ENCODE data around the gene ZNF438. TPM values are rescaled to one million over a fixed set of nuclear protein-coding genes. Genes with fewer than 3 reads are reported as not detected.

The ZNF438 gene
- total and polyA plus RNA-seq, 2 of the 4 experiments (the other 2 are of a cell fraction), result 1.8 to 2.9 TPM

- BruUV-seq (replicated peaks), result no TSS peak
- dilution Hi-C loops (cut with HindIII; ENCODE audit: low sequenced_read_pairs, unreplicated experiment), result no loop called here
- H3K4me1 ChIP-seq (ENCODE audit: control insufficient read depth, insufficient read depth, low read length), result peaks cover 14% of the 10 kb centered on the region
Measured at GRCh38 chr10:31031205-31031557, 484 bp downstream of the ZNF438 start.

More at GRCh38 chr10:31031205-31031557, 484 bp downstream of the ZNF438 start:
- H3K27me3 ChIP-seq (ENCODE audit: control insufficient read depth, insufficient read depth, low read length), result no peaks in the 10 kb centered on the region
- peak overlapping the region; percentile 95 for H2AK5ac ChIP-seq (ENCODE audit: low read depth, low read length)
- H3K4ac ChIP-seq (ENCODE audit: low read depth, low read length), result peak overlapping the region; percentile 98
- no peak for TF ChIP-seq NFE2L2 (IDR thresholded peaks at IDR 0.05; ENCODE audit: low read depth, low read length)
- TF ChIP-seq CEBPB (IDR thresholded peaks at IDR 0.05; ENCODE audit: low read depth, low read length), result no peak
- no peak for TF ChIP-seq USF2 (IDR thresholded peaks at IDR 0.05; ENCODE audit: low read depth, low read length)
- no peak for TF ChIP-seq BHLHE40 (IDR thresholded peaks at IDR 0.05; ENCODE audit: low read depth, low read length)
- no peak for TF ChIP-seq MAZ (IDR thresholded peaks at IDR 0.05; ENCODE audit: borderline replicate concordance, low read depth, low read length)
- no peak for TF ChIP-seq POLR2A (IDR thresholded peaks at IDR 0.05; ENCODE audit: low read depth, low read length)
- no peak for TF ChIP-seq RAD21 (IDR thresholded peaks at IDR 0.05; ENCODE audit: low read length)
- TF ChIP-seq CHD1 (IDR thresholded peaks at IDR 0.05; ENCODE audit: low read depth, low read length), result no peak
- no peak for TF ChIP-seq ELK1 (IDR thresholded peaks at IDR 0.05; ENCODE audit: borderline replicate concordance, low read depth, low read length)
- no peak for TF ChIP-seq MXI1 (IDR thresholded peaks at IDR 0.05; ENCODE audit: borderline replicate concordance, low read depth, low read length)
- TF ChIP-seq FOS (IDR thresholded peaks at IDR 0.05; ENCODE audit: low read depth, low read length), result no peak
- no peak for TF ChIP-seq RFX5 (IDR thresholded peaks at IDR 0.05; ENCODE audit: low read depth, low read length)
- no peak for TF ChIP-seq CTCF (conservative IDR thresholded peaks at IDR 0.05; ENCODE audit: low read depth, low read length)
- no peak for TF ChIP-seq MAFK (IDR thresholded peaks at IDR 0.05; ENCODE audit: low read depth, low read length)
- DNase-seq (no peak), ATAC-seq (ENCODE audit: low read depth) (no peak)
- peak overlapping the region; percentile 97 for H3K14ac ChIP-seq (replicated peaks; ENCODE audit: low read depth, low read length)
- H2AFZ ChIP-seq (replicated peaks; ENCODE audit: low read length, poor library complexity), result peak overlapping the region; percentile 93
- H3K36me3 ChIP-seq (ENCODE audit: control insufficient read depth, insufficient read depth, low read length), result no peaks in the 10 kb centered on the region
- peaks cover 3% of the 10 kb centered on the region; the same call in 1 of the 2 replicates for H4K20me1 ChIP-seq (ENCODE audit: insufficient read depth, low read length)
- no peaks in the 10 kb centered on the region; the same call in 1 of the 2 replicates for H3K9me1 ChIP-seq (ENCODE audit: insufficient read depth, low read length)
- H2BK120ac ChIP-seq (ENCODE audit: low read depth, low read length), result peak overlapping the region; percentile 93
- H3K23ac ChIP-seq (ENCODE audit: low read depth, low read length), result peak overlapping the region; percentile 89
- no peaks in the 10 kb centered on the region for H3K9me3 ChIP-seq (ENCODE audit: control insufficient read depth, insufficient read depth, low read length)
- H3K27ac ChIP-seq (ENCODE audit: insufficient read depth, low read length), result peak overlapping the region; percentile 94
- intact Hi-C loops (cut with micrococcal nuclease) (loop anchor here (2.0 to 5.0 kb wide), 3 partner anchors 101 to 294 kb away; no protein-coding TSS in a partner anchor), in situ Hi-C loops (cut with MboI; ENCODE audit: low sequenced_read_pairs) (loop anchor here (5.0 kb wide), 2 partner anchors 106 to 249 kb away; no protein-coding TSS in a partner anchor)
- CTCF ChIA-PET, result interaction anchor here (1.0 to 1.5 kb wide), 2 partner anchors 46 to 279 kb away, joined by 3 to 5 read pairs; no protein-coding TSS in a partner anchor
- peak overlapping the region; percentile 95 for H4K91ac ChIP-seq (ENCODE audit: insufficient read depth, low read depth, low read length)
- H2BK5ac ChIP-seq (ENCODE audit: low read depth, low read length, poor library complexity, severe bottlenecking), result peak overlapping the region; percentile 89
- H4K5ac ChIP-seq (ENCODE audit: low read depth, low read length), result peak overlapping the region; percentile 76
- peak overlapping the region; percentile 83 for H2BK20ac ChIP-seq (ENCODE audit: low read depth, low read length)
- WGBS, 2 experiments (ENCODE audit: extremely low coverage in 2 of 2, insufficient read length in 1 of 2), result no CpG with 5 or more reads among the region's 5 CpGs
- H3K79me1 ChIP-seq (ENCODE audit: low read depth in 1 of 2, low read length in 2 of 2), result peaks cover 17 to 39% of the 10 kb centered on the region in 2 experiments; a peak in 3 of 4 replicates
- POLR2A ChIA-PET (ENCODE audit: unreplicated experiment), result interaction anchor here (0.5 to 2.2 kb wide), 10 partner anchors 16 to 314 kb away, joined by 3 to 13 read pairs (median 4); no protein-coding TSS in a partner anchor
- H2BK15ac ChIP-seq (ENCODE audit: low read depth, low read length), result peak overlapping the region; percentile 90
- peak overlapping the region; percentile 90 for H3K56ac ChIP-seq (ENCODE audit: extremely low read depth, insufficient read depth, low read length)
- H3K4me2 ChIP-seq (ENCODE audit: low read depth, low read length), result peak overlapping the region; percentile 89
- H3K9ac ChIP-seq (ENCODE audit: low read depth, low read length), result peak overlapping the region; percentile 86
- peak overlapping the region; percentile 74 for H3K18ac ChIP-seq (ENCODE audit: low read depth, low read length)
- H3K4me3 ChIP-seq (ENCODE audit: insufficient read depth, low read depth, low read length), result peak overlapping the region; percentile 75
- H4K8ac ChIP-seq (ENCODE audit: low read depth in 2 of 2, low read length in 2 of 2), result peak overlapping the region; percentile 67 to 94
- peak overlapping the region; percentile 32 for H2AK9ac ChIP-seq (replicated peaks; ENCODE audit: low read depth, low read length, poor library complexity)
